Esophagus muscularis mucosa (tissue), 3 donors: ENCODE data around the gene GLYATL1.

Experiments used
- EP300 ChIP-seq: sonication (generic); formaldehyde crosslinking; IDR thresholded peaks from one replicate; pipeline ENCODE4 v1.6.1; 2017; ENCODE audit warnings: antibody characterized with exemption
- TF ChIP-seq, protein P1 (sequence below), 3 experiments: fragments of 200-600 bp in 2 of 3; fragments of 450-650 bp in 1 of 3; sonication (generic) in 2 of 3; IDR thresholded peaks; one replicate each; pipeline ENCODE4 v1.5.1; 2017 to 2019; ENCODE audit warnings: antibody characterized with exemption in 3 of 3, mild to moderate bottlenecking in 2 of 3, moderate library complexity in 1 of 3

DNA sequence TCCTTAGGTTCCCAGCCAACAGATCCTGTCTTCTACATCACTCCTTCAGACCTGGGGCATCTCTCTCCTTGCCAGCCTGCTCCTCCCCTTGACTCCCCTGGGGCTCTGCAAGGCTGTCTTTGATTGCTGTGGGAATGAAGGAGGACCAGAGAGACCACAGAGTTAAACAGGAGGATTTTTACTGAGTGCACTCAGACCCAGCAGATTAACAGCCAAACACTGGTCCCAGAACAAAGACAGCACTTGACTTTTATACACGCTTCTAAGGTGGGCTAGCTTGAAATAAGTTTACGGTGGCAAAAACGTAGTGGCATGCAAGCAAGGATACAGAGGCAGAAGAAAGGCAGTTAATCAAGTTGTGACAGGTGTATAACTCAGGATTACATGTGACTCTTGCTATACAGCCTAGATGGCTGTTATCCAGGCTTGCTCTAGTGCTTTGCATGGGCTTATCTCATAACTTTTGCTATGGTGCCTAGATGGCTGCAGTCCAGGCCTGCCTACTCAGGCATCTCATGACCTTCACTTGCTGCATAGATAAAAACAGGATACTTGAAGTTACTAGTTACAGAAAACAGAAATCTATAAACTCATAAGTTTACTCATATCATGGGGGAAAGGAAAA is 22.0 kb upstream of the GLYATL1 start:
- TF ChIP-seq, protein P1, sequence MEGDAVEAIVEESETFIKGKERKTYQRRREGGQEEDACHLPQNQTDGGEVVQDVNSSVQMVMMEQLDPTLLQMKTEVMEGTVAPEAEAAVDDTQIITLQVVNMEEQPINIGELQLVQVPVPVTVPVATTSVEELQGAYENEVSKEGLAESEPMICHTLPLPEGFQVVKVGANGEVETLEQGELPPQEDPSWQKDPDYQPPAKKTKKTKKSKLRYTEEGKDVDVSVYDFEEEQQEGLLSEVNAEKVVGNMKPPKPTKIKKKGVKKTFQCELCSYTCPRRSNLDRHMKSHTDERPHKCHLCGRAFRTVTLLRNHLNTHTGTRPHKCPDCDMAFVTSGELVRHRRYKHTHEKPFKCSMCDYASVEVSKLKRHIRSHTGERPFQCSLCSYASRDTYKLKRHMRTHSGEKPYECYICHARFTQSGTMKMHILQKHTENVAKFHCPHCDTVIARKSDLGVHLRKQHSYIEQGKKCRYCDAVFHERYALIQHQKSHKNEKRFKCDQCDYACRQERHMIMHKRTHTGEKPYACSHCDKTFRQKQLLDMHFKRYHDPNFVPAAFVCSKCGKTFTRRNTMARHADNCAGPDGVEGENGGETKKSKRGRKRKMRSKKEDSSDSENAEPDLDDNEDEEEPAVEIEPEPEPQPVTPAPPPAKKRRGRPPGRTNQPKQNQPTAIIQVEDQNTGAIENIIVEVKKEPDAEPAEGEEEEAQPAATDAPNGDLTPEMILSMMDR (IDR thresholded peaks at IDR 0.05), result no peak
- no peak for TF ChIP-seq EP300
